GM23338 (cell line): ENCODE data around the gene FAM83B. TPM values are rescaled to one million over a fixed set of nuclear protein-coding genes. Genes with fewer than 3 reads are reported as not detected.

ENCODE experiments used
- ATAC-seq: fragments of 200-7000 bp; cut with Tn5 transposase; 3 replicates; pipeline ENCODE4 v1.9.1; 2020
- DNase-seq: peaks from one replicate; pipeline ENCODE4 v3.0.0-alpha.2; 2015; ENCODE audit warnings: low spot score
- H2AFZ ChIP-seq: fragments of 200-600 bp; sonication (generic); 2 replicates; pipeline ENCODE4 v1.8.0; 2016; ENCODE audit warnings: antibody characterized with exemption, mild to moderate bottlenecking, moderate library complexity
- H3F3A ChIP-seq: fragments of 200-600 bp; sonication (generic); replicated peaks from 2 replicates; pipeline ENCODE4 v1.8.0; 2017; ENCODE audit warnings: antibody characterized with exemption, mixed run types, low read depth
- H3K27ac ChIP-seq: fragments of 200-600 bp; sonication (generic); 2 replicates; pipeline ENCODE4 v1.6.1; 2016; ENCODE audit warnings: low read depth
- H3K27me3 ChIP-seq: fragments of 200-600 bp; sonication (generic); 2 replicates; pipeline ENCODE4 v1.8.0; 2016; ENCODE audit warnings: mild to moderate bottlenecking, mixed run types, moderate library complexity; ENCODE audit not compliant: insufficient read depth
- H3K36me3 ChIP-seq: fragments of 200-600 bp; sonication (generic); 2 replicates; pipeline ENCODE4 v1.8.0; 2016; ENCODE audit warnings: mild to moderate bottlenecking; ENCODE audit not compliant: insufficient read depth
- H3K4me1 ChIP-seq: fragments of 200-600 bp; sonication (generic); 2 replicates; pipeline ENCODE4 v1.8.0; 2016; ENCODE audit warnings: mild to moderate bottlenecking, moderate library complexity; ENCODE audit not compliant: insufficient read depth
- H3K4me2 ChIP-seq: fragments of 200-600 bp; sonication (generic); 2 replicates; pipeline ENCODE4 v1.7.1; 2017; ENCODE audit warnings: mixed run types
- H3K4me3 ChIP-seq: fragments of 200-600 bp; sonication (generic); 2 replicates; pipeline ENCODE4 v1.6.1; 2016; ENCODE audit warnings: mixed run types
- H3K79me2 ChIP-seq: fragments of 200-600 bp; sonication (generic); replicated peaks from 2 replicates; pipeline ENCODE4 v1.8.0; 2017; ENCODE audit warnings: mild to moderate bottlenecking; ENCODE audit not compliant: insufficient read depth
- H3K9me2 ChIP-seq: fragments of 200-600 bp; sonication (generic); 2 replicates; pipeline ENCODE4 v1.8.0; 2017; ENCODE audit not compliant: insufficient read depth
- H4K20me1 ChIP-seq: fragments of 200-600 bp; sonication (generic); replicated peaks from 2 replicates; pipeline ENCODE4 v1.8.0; 2017; ENCODE audit warnings: mild to moderate bottlenecking; ENCODE audit not compliant: insufficient read depth
- H3K27ac Mint-ChIP-seq: 2 replicates; pipeline ENCODE4 v1.8.0; 2020; ENCODE audit warnings: inconsistent platforms, mild to moderate bottlenecking, moderate library complexity, mixed read lengths
- H3K27me3 Mint-ChIP-seq: 3 replicates; pipeline ENCODE4 v1.8.0; 2022; ENCODE audit warnings: low read depth, mild to moderate bottlenecking, moderate library complexity, mixed read lengths, inconsistent platforms; ENCODE audit not compliant: insufficient read depth, poor library complexity
- H3K36me3 Mint-ChIP-seq: 3 replicates; pipeline ENCODE4 v1.8.0; 2021; ENCODE audit warnings: low read depth, mild to moderate bottlenecking, inconsistent platforms, moderate library complexity, mixed read lengths
- H3K4me1 Mint-ChIP-seq: 3 replicates; pipeline ENCODE4 v1.8.0; 2020; ENCODE audit warnings: mild to moderate bottlenecking, inconsistent platforms, mixed read lengths
- H3K4me3 Mint-ChIP-seq: 3 replicates; pipeline ENCODE4 v1.8.0; 2021; ENCODE audit warnings: moderate library complexity, mild to moderate bottlenecking, inconsistent platforms, mixed read lengths
- H3K9me3 Mint-ChIP-seq: 3 replicates; pipeline ENCODE4 v1.8.0; 2020; ENCODE audit warnings: moderate library complexity, mild to moderate bottlenecking, inconsistent platforms, mixed read lengths
- CREB1 ChIP-seq: fragments of 250-450 bp; sonication (Bioruptor Pico); IDR thresholded peaks from 2 replicates; pipeline ENCODE4 v1.5.0; 2020; ENCODE audit warnings: low read depth, mild to moderate bottlenecking, moderate library complexity
- EZH2 ChIP-seq: fragments of 200-600 bp; sonication (generic); IDR thresholded peaks from one replicate; pipeline ENCODE4 v1.8.0; 2017; ENCODE audit warnings: antibody characterized with exemption, mild to moderate bottlenecking, low read depth; ENCODE audit not compliant: unreplicated experiment
- JUNB ChIP-seq: IDR thresholded peaks from one replicate; pipeline ENCODE4 v1.6.1; 2016; ENCODE audit warnings: antibody characterized with exemption; ENCODE audit not compliant: unreplicated experiment
- NANOG ChIP-seq: IDR thresholded peaks from 2 replicates; pipeline ENCODE4 v1.6.1; 2016; ENCODE audit warnings: antibody characterized with exemption, borderline replicate concordance
- STAT1 ChIP-seq: IDR thresholded peaks from one replicate; pipeline ENCODE4 v1.6.1; 2016; ENCODE audit warnings: antibody characterized with exemption; ENCODE audit not compliant: unreplicated experiment
- ZNF331 ChIP-seq: fragments of 250-450 bp; sonication (Bioruptor Pico); IDR thresholded peaks from 2 replicates; pipeline ENCODE4 v1.5.0; 2020; ENCODE audit warnings: low read depth, mild to moderate bottlenecking, moderate library complexity
- polyA plus RNA-seq: library from polyadenylated mRNA; unstranded; fragments of >200 nt; fragmentation: Nextera tagmentation; extraction: Ambion mirVana; gene quantifications from 2 replicates; pipeline ENCODE4 v1.2.1, GENCODE V29; 2016
- total RNA-seq: library from RNA; depleted of rRNA; stranded (reverse); fragments of >200 nt; shearing (Covaris generic); gene quantifications from 2 replicates; pipeline ENCODE4 v1.2.3, GENCODE V29; 2014
- TF ChIP-seq, protein P1 (sequence below): IDR thresholded peaks from 2 replicates; pipeline ENCODE4 v1.6.1; 2016; ENCODE audit warnings: antibody characterized with exemption
- TF ChIP-seq, protein P2 (sequence below): IDR thresholded peaks from one replicate; pipeline ENCODE4 v1.6.1; 2018; ENCODE audit warnings: antibody characterized with exemption; ENCODE audit not compliant: unreplicated experiment
- TF ChIP-seq, protein P3 (sequence below), 2 experiments: fragments of 200-600 bp in 1 of 2; sonication (generic) in 1 of 2; conservative IDR thresholded peaks; 2 replicates each; pipeline versions ENCODE4 v1.5.1 to v1.6.1; 2016 to 2017; ENCODE audit warnings: antibody characterized with exemption in 2 of 2, low read depth in 2 of 2, mild to moderate bottlenecking in 2 of 2, moderate library complexity in 1 of 2

FAM83B gene
- total and polyA plus RNA-seq, 2 experiments from 2014 or later, result 1.4 to 7.7 TPM

DNA sequence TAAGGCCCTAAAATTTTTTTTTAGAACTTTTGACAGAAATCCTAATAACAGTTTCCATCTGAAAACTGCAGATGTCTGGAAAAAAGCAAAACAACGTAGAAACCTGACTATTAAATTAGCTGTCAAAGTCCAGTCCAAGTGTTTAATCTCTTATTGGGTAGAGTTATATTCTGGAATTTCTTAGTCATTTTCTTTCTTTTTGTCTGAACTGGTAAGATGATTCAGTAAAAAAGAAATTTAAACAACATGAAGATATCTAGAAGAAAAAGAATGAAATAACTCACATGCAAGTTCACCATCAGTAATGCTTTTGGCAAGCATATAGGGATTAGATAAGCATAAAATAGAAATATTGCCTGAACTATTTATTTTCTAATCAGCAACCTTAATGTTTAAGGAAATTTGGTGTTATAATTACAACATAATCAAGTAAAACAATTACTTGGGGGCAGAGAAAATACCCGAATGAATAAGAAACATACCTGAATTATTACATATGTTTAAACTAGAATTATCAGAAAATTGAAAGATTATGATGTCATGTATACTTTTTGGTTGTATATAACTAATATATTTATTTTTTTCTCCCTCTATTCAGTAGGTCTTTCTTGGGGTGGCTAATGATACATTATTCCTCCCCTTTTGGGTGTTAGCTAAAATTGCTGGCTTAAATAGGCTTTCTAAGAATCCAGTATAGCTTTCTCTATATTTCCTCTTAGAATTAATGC lies 51.1 kb downstream of the FAM83B start:
- Mint-ChIP-seq H3K27me3 (no peaks in the 10 kb centered on the region), H3K4me1 (peaks cover 12% of the 10 kb centered on the region), H3K27ac (no peak overlapping the region), H3K9me3 (no peaks in the 10 kb centered on the region), H3K4me3 (no peak overlapping the region), H3K36me3 (no peaks in the 10 kb centered on the region)
- Histone ChIP-seq H3K36me3 (no peaks in the 10 kb centered on the region), H3K4me2 (no peak overlapping the region), H3K4me3 (no peak overlapping the region), H3K4me1 (peaks cover 4% of the 10 kb centered on the region; the same call in 1 of the 2 replicates), H4K20me1 (no peaks in the 10 kb centered on the region), H3K27ac (no peak overlapping the region), H3K79me2 (no peaks in the 10 kb centered on the region), H3K9me2 (peaks cover 4% of the 10 kb centered on the region; the same call in 1 of the 2 replicates), H3F3A (no peaks in the 10 kb centered on the region), H3K27me3 (no peaks in the 10 kb centered on the region), H2AFZ (no peak overlapping the region)
- TF ChIP-seq, protein P1, sequence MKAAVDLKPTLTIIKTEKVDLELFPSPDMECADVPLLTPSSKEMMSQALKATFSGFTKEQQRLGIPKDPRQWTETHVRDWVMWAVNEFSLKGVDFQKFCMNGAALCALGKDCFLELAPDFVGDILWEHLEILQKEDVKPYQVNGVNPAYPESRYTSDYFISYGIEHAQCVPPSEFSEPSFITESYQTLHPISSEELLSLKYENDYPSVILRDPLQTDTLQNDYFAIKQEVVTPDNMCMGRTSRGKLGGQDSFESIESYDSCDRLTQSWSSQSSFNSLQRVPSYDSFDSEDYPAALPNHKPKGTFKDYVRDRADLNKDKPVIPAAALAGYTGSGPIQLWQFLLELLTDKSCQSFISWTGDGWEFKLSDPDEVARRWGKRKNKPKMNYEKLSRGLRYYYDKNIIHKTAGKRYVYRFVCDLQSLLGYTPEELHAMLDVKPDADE, result no peak
- TF ChIP-seq CREB1 (CRISPR knock-in tag) (no peak), STAT1 (no peak), JUNB (no peak), EZH2 (no peak), ZNF331 (CRISPR knock-in tag) (no peak), NANOG (no peak)
- TF ChIP-seq, protein P2, sequence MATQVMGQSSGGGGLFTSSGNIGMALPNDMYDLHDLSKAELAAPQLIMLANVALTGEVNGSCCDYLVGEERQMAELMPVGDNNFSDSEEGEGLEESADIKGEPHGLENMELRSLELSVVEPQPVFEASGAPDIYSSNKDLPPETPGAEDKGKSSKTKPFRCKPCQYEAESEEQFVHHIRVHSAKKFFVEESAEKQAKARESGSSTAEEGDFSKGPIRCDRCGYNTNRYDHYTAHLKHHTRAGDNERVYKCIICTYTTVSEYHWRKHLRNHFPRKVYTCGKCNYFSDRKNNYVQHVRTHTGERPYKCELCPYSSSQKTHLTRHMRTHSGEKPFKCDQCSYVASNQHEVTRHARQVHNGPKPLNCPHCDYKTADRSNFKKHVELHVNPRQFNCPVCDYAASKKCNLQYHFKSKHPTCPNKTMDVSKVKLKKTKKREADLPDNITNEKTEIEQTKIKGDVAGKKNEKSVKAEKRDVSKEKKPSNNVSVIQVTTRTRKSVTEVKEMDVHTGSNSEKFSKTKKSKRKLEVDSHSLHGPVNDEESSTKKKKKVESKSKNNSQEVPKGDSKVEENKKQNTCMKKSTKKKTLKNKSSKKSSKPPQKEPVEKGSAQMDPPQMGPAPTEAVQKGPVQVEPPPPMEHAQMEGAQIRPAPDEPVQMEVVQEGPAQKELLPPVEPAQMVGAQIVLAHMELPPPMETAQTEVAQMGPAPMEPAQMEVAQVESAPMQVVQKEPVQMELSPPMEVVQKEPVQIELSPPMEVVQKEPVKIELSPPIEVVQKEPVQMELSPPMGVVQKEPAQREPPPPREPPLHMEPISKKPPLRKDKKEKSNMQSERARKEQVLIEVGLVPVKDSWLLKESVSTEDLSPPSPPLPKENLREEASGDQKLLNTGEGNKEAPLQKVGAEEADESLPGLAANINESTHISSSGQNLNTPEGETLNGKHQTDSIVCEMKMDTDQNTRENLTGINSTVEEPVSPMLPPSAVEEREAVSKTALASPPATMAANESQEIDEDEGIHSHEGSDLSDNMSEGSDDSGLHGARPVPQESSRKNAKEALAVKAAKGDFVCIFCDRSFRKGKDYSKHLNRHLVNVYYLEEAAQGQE, result no peak
- TF ChIP-seq, protein P3, sequence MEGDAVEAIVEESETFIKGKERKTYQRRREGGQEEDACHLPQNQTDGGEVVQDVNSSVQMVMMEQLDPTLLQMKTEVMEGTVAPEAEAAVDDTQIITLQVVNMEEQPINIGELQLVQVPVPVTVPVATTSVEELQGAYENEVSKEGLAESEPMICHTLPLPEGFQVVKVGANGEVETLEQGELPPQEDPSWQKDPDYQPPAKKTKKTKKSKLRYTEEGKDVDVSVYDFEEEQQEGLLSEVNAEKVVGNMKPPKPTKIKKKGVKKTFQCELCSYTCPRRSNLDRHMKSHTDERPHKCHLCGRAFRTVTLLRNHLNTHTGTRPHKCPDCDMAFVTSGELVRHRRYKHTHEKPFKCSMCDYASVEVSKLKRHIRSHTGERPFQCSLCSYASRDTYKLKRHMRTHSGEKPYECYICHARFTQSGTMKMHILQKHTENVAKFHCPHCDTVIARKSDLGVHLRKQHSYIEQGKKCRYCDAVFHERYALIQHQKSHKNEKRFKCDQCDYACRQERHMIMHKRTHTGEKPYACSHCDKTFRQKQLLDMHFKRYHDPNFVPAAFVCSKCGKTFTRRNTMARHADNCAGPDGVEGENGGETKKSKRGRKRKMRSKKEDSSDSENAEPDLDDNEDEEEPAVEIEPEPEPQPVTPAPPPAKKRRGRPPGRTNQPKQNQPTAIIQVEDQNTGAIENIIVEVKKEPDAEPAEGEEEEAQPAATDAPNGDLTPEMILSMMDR (conservative IDR thresholded peaks at IDR 0.05; ENCODE audit: low read depth in 2 of 2), result no peak
- DNase-seq, result no peak
- ATAC-seq, result no peak
